ENCODE results near the gene APOL6.

- TF ChIP-seq, protein P1, sequence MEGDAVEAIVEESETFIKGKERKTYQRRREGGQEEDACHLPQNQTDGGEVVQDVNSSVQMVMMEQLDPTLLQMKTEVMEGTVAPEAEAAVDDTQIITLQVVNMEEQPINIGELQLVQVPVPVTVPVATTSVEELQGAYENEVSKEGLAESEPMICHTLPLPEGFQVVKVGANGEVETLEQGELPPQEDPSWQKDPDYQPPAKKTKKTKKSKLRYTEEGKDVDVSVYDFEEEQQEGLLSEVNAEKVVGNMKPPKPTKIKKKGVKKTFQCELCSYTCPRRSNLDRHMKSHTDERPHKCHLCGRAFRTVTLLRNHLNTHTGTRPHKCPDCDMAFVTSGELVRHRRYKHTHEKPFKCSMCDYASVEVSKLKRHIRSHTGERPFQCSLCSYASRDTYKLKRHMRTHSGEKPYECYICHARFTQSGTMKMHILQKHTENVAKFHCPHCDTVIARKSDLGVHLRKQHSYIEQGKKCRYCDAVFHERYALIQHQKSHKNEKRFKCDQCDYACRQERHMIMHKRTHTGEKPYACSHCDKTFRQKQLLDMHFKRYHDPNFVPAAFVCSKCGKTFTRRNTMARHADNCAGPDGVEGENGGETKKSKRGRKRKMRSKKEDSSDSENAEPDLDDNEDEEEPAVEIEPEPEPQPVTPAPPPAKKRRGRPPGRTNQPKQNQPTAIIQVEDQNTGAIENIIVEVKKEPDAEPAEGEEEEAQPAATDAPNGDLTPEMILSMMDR (IDR thresholded peaks at IDR 0.05), result no peak
- TF ChIP-seq EZH2phosphoT487 (IDR thresholded peaks at IDR 0.05) (no peak), EZH2 (IDR thresholded peaks at IDR 0.05) (no peak)
These were observed 13.2 kb downstream of the APOL6 start for GRCh38 chr22:35661464-35661863.
